HepG2 (cell line): ENCODE results near the gene ZBTB47. TPM values are rescaled to one million over a fixed set of nuclear protein-coding genes. Genes with fewer than 3 reads are reported as not detected.
A peak's percentile ranks its signal among the peaks of the same experiment; 100 is the strongest.

ENCODE experiments used
- ETV6 ChIP-seq: sonication (generic); formaldehyde crosslinking; conservative IDR thresholded peaks from 2 replicates; pipeline ENCODE4 v1.4.0; 2020; ENCODE audit warnings: missing genetic modification reagents
- EZH2 ChIP-seq: conservative IDR thresholded peaks from 2 replicates; pipeline ENCODE4 v1.6.1; 2012; ENCODE audit warnings: mild to moderate bottlenecking, low read depth, low read length, moderate library complexity
- HDAC6 ChIP-seq: fragments of 200-600 bp; sonication (generic); IDR thresholded peaks from 2 replicates; pipeline ENCODE4 v1.7.0; 2017; ENCODE audit warnings: mild to moderate bottlenecking, antibody characterized with exemption, low read length, low read depth
- HNRNPL ChIP-seq: fragments of 200-400 bp; formaldehyde crosslinking; IDR thresholded peaks from 2 replicates; pipeline ENCODE4 v1.6.1; 2017; ENCODE audit warnings: mild to moderate bottlenecking, low read depth, low read length
- HOXD1 ChIP-seq: sonication (generic); formaldehyde crosslinking; IDR thresholded peaks from 2 replicates; pipeline ENCODE4 v1.5.0; 2020; ENCODE audit warnings: missing genetic modification reagents
- KDM6A ChIP-seq: IDR thresholded peaks from 2 replicates; pipeline ENCODE4 v1.6.1; 2016; ENCODE audit warnings: low read depth
- MIER3 ChIP-seq: IDR thresholded peaks from 2 replicates; pipeline ENCODE4 v1.6.1; 2016; ENCODE audit warnings: missing compliant biosample characterization, borderline replicate concordance
- NFAT5 ChIP-seq: sonication (generic); formaldehyde crosslinking; IDR thresholded peaks from 2 replicates; pipeline ENCODE4 v1.4.0; 2020; ENCODE audit warnings: missing genetic modification reagents
- PATZ1 ChIP-seq: sonication (generic); formaldehyde crosslinking; IDR thresholded peaks from 2 replicates; pipeline ENCODE4 v1.4.0; 2020; ENCODE audit warnings: missing genetic modification reagents
- RAD21 ChIP-seq: fragments of 450-650 bp; formaldehyde crosslinking; IDR thresholded peaks from 2 replicates; pipeline ENCODE4 v1.5.0; 2020; ENCODE audit warnings: mild to moderate bottlenecking
- SNAI1 ChIP-seq: sonication (generic); formaldehyde crosslinking; IDR thresholded peaks from 2 replicates; pipeline ENCODE4 v1.5.0; 2020; ENCODE audit warnings: mild to moderate bottlenecking, missing genetic modification reagents, borderline replicate concordance
- XBP1 ChIP-seq: sonication (generic); formaldehyde crosslinking; IDR thresholded peaks from 2 replicates; pipeline ENCODE4 v1.5.0; 2020; ENCODE audit warnings: missing genetic modification reagents
- ZBTB1 ChIP-seq: sonication (generic); formaldehyde crosslinking; IDR thresholded peaks from 2 replicates; pipeline ENCODE4 v1.4.0; 2020; ENCODE audit warnings: missing genetic modification reagents, borderline replicate concordance
- ZBTB25 ChIP-seq: IDR thresholded peaks from 2 replicates; pipeline ENCODE4 v1.6.1; 2018; ENCODE audit warnings: missing genetic modification reagents
- ZBTB3 ChIP-seq: sonication (generic); formaldehyde crosslinking; IDR thresholded peaks from 2 replicates; pipeline ENCODE4 v1.4.0; 2020; ENCODE audit warnings: low read depth, mild to moderate bottlenecking, moderate library complexity, missing genetic modification reagents, borderline replicate concordance
- ZBTB42 ChIP-seq: sonication (generic); formaldehyde crosslinking; IDR thresholded peaks from 2 replicates; pipeline ENCODE4 v1.5.0; 2020; ENCODE audit warnings: mild to moderate bottlenecking, missing genetic modification reagents
- ZNF253 ChIP-seq: sonication (generic); formaldehyde crosslinking; IDR thresholded peaks from 2 replicates; pipeline ENCODE4 v1.8.0; 2022; ENCODE audit warnings: mild to moderate bottlenecking, missing genetic modification reagents, borderline replicate concordance
- ZNF33A ChIP-seq: sonication (generic); formaldehyde crosslinking; IDR thresholded peaks from 2 replicates; pipeline ENCODE4 v1.5.1; 2020; ENCODE audit warnings: missing genetic modification reagents, mild to moderate bottlenecking, moderate library complexity, borderline replicate concordance
- ZNF367 ChIP-seq: sonication (generic); formaldehyde crosslinking; IDR thresholded peaks from 2 replicates; pipeline ENCODE4 v1.4.0; 2020; ENCODE audit warnings: missing genetic modification reagents, borderline replicate concordance
- ZNF775 ChIP-seq: sonication (generic); formaldehyde crosslinking; IDR thresholded peaks from 2 replicates; pipeline ENCODE4 v1.4.0; 2020; ENCODE audit warnings: missing genetic modification reagents, mild to moderate bottlenecking, moderate library complexity, borderline replicate concordance
- ZNF83 ChIP-seq: sonication (generic); formaldehyde crosslinking; IDR thresholded peaks from 2 replicates; pipeline ENCODE4 v1.4.0; 2020; ENCODE audit warnings: missing genetic modification reagents, mild to moderate bottlenecking, borderline replicate concordance
- polyA plus RNA-seq, 8 experiments: library from polyadenylated mRNA; depleted of rRNA in 3 of 8; stranded (reverse) in 7 of 8; unstranded in 1 of 8; fragments of >200 nt; fragmentation: Illumina TruSeq in 4 of 8; extraction: Trizol in 4 of 8; gene quantifications; 2 replicates each; pipeline versions ENCODE4 v1.2.1 to v1.2.3, GENCODE V29; 2011 to 2016; ENCODE audit warnings: low read depth in 4 of 8, missing spikeins in 1 of 8, mixed read lengths in 1 of 8; ENCODE audit not compliant: insufficient read depth in 1 of 8
- total RNA-seq, 5 experiments: library from RNA; depleted of rRNA; stranded (reverse); fragments of >200 nt; fragmentation: Illumina TruSeq; extraction: Trizol; gene quantifications; 2 replicates each; pipeline ENCODE4 v1.2.3, GENCODE V29; 2016; ENCODE audit warnings: low read depth in 1 of 5

ZBTB47 gene
- total and polyA plus RNA-seq, 2 of the 13 experiments (the other 11 are each of a cell fraction or from before 2014, with no cell fraction given): 1.5 to 3.1 TPM

GRCh38 chr3:42701371-42702065, 48.0 kb downstream of the ZBTB47 start (continued):
- TF ChIP-seq ZBTB3 (CRISPR knock-in tag) (no peak; the same call in 1 of the 2 replicates), PATZ1 (CRISPR knock-in tag) (peak; percentile 82), HOXD1 (peak; percentile 89), ZNF367 (peak; percentile 92; the same call in 1 of the 2 replicates), HDAC6 (no peak), NFAT5 (CRISPR knock-in tag) (peak; percentile 93), ZBTB1 (peak; percentile 68; the same call in 1 of the 2 replicates), ZBTB42 (CRISPR knock-in tag) (0 out of 2 replicates have a peak, but pooled peaks have one; percentile 43), MIER3 (CRISPR knock-in tag) (peak; percentile 65; the same call in 1 of the 2 replicates), XBP1 (CRISPR knock-in tag) (peak; percentile 77; the same call in 1 of the 2 replicates), RAD21 (no peak), HNRNPL (peak; percentile 94), ZNF83 (0 out of 2 replicates have a peak, but pooled peaks have one; percentile 60), EZH2 (no peak), ZBTB25 (peak; percentile 85), ETV6 (peak; percentile 96), ZNF33A (CRISPR knock-in tag) (no peak), ZNF775 (CRISPR knock-in tag) (no peak), SNAI1 (CRISPR knock-in tag) (no peak), ZNF253 (CRISPR knock-in tag) (no peak), KDM6A (no peak)
